ENCODE measurements around the gene CLDN4. TPM values are rescaled to one million over a fixed set of nuclear protein-coding genes. Genes with fewer than 3 reads are reported as not detected.

Gene CLDN4
- total RNA-seq, 1 experiment from 2014 or later = 234 TPM

DNA sequence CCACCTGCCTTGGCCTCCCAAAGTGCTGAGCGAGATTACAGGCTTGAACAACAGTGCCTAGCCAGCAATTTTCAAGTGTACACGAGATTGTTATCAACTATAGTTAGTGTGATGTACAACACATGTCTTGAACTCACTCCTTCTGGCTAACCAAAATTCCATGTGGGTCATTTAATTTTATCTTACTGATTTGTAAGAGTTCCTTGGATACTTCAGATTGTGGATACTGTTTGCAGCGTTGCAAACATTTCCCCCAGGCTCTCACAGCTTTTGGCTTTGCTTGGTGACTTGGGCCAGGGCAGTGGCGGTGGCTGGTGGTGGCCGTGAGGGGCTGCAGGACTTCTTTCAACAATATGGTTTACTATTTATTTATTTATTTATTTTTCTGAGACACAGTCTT is 21.7 kb downstream of the CLDN4 start:
- ChIA-PET POLR2A (interaction anchor here (1.0 kb wide), 1 partner anchor 10 kb away, joined by 5 read pairs; the partner anchor contains the start of gene METTL27), CTCF (interaction anchor here (0.7 kb wide), 1 partner anchor 10 kb away, joined by 5 read pairs; the partner anchor contains the start of gene METTL27), RAD21 (ENCODE audit: low non-redundant PET in 1 of 2, low total read pairs in 2 of 2, uncharacterized antibody in 2 of 2, unreplicated experiment in 2 of 2) (no interaction called here)
- TF ChIP-seq POLR2A (IDR thresholded peaks at IDR 0.05; ENCODE audit: borderline replicate concordance, extremely low read depth, insufficient read depth, insufficient read length) = no peak
- no peak for TF ChIP-seq YY1 (IDR thresholded peaks at IDR 0.05; ENCODE audit: extremely low read depth, insufficient replicate concordance, low read depth, low read length)
- TF ChIP-seq EGR1 (IDR thresholded peaks at IDR 0.05; ENCODE audit: low read depth) = no peak
- no peak for TF ChIP-seq ZBTB33 (IDR thresholded peaks at IDR 0.05; ENCODE audit: extremely low read depth, insufficient replicate concordance, low read length)
- TF ChIP-seq CEBPB (IDR thresholded peaks at IDR 0.05; ENCODE audit: low read depth) = no peak
- TF ChIP-seq ZFX (IDR thresholded peaks at IDR 0.05) = no peak
- TF ChIP-seq, protein P1, sequence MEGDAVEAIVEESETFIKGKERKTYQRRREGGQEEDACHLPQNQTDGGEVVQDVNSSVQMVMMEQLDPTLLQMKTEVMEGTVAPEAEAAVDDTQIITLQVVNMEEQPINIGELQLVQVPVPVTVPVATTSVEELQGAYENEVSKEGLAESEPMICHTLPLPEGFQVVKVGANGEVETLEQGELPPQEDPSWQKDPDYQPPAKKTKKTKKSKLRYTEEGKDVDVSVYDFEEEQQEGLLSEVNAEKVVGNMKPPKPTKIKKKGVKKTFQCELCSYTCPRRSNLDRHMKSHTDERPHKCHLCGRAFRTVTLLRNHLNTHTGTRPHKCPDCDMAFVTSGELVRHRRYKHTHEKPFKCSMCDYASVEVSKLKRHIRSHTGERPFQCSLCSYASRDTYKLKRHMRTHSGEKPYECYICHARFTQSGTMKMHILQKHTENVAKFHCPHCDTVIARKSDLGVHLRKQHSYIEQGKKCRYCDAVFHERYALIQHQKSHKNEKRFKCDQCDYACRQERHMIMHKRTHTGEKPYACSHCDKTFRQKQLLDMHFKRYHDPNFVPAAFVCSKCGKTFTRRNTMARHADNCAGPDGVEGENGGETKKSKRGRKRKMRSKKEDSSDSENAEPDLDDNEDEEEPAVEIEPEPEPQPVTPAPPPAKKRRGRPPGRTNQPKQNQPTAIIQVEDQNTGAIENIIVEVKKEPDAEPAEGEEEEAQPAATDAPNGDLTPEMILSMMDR (IDR thresholded peaks at IDR 0.05 in 2 of 3, conservative IDR thresholded peaks at IDR 0.05 in 1 of 3; ENCODE audit: borderline replicate concordance in 1 of 3, insufficient read depth in 1 of 3, low read depth in 2 of 3, low read length in 2 of 3) = no peak
- TF ChIP-seq, protein P2, sequence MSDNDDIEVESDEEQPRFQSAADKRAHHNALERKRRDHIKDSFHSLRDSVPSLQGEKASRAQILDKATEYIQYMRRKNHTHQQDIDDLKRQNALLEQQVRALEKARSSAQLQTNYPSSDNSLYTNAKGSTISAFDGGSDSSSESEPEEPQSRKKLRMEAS (IDR thresholded peaks at IDR 0.05) = no peak
- no peak for TF ChIP-seq SRF (IDR thresholded peaks at IDR 0.05; ENCODE audit: low read depth)
- no peak for TF ChIP-seq RAD21 (IDR thresholded peaks at IDR 0.05; ENCODE audit: low read depth)
- TF ChIP-seq CBX3 (IDR thresholded peaks at IDR 0.05; ENCODE audit: low read depth) = no peak
- TF ChIP-seq EZH2phosphoT487 (IDR thresholded peaks at IDR 0.05; ENCODE audit: borderline replicate concordance) = no peak
- H3K9me3 ChIP-seq (ENCODE audit: control insufficient read depth in 1 of 2, insufficient read depth in 1 of 2, low read depth in 1 of 2, low read length in 2 of 2) = no peaks in the 10 kb centered on the region
- H3K36me3 ChIP-seq (ENCODE audit: control insufficient read depth in 1 of 2, insufficient read depth in 2 of 2, low read length in 2 of 2) = no peaks in the 10 kb centered on the region
- H3K9ac ChIP-seq (ENCODE audit: low read length) = peak overlapping the region; percentile 61
- no TSS peak for BruUV-seq (replicated peaks)
- no peak overlapping the region for H2AFZ ChIP-seq (ENCODE audit: low read depth, low read length, poor library complexity, severe bottlenecking)
- no peaks in the 10 kb centered on the region for H4K20me1 ChIP-seq (ENCODE audit: insufficient read depth)
- no peak overlapping the region for H3K4me3 ChIP-seq (replicated peaks in 1 of 2; ENCODE audit: low read depth in 1 of 2, low read length in 2 of 2)
- intact Hi-C loops (cut with micrococcal nuclease) = loop anchor here (10.0 kb wide), 1 partner anchor 228 kb away; the partner anchor contains the start of gene MLXIPL
- H3K4me1 ChIP-seq (ENCODE audit: control insufficient read depth in 1 of 2, insufficient read depth in 2 of 2, low read length in 2 of 2) = peaks cover 43 to 76% of the 10 kb centered on the region in 2 experiments
- H3K4me2 ChIP-seq (ENCODE audit: low read length) = peak overlapping the region; percentile 56
- no peaks in the 10 kb centered on the region for H3K27me3 ChIP-seq (ENCODE audit: insufficient read depth, low read length)
- ATAC-seq (no peak), DNase-seq (ENCODE audit: low read depth, low spot score) (no peak)
- H3K27ac ChIP-seq (ENCODE audit: low read depth, low read length) = peak overlapping the region; percentile 94; the same call in 1 of the 2 replicates
- no peaks in the 10 kb centered on the region for H3K79me2 ChIP-seq (ENCODE audit: insufficient read depth, low read length)
- no peaks in the 10 kb centered on the region for H3K9me2 ChIP-seq (ENCODE audit: insufficient read depth)

Measured in HCT116 (cell line).